ENCODE measurements around the gene TXNDC11. TPM values are rescaled to one million over a fixed set of nuclear protein-coding genes. Genes with fewer than 3 reads are reported as not detected.
A peak's percentile ranks its signal among the peaks of the same experiment; 100 is the strongest.

The TXNDC11 gene
- polyA plus RNA-seq, 3 donors: 40.2 to 42.6 (median 41.7) TPM

GRCh38 chr16:11757671-11758545 is 15.3 kb upstream of the TXNDC11 start:
- no peak for DNase-seq (ENCODE audit: extremely low read depth in 1 of 11, low read depth in 9 of 11, low spot score in 4 of 11)

GRCh38 chr16:11756248-11756647 is 13.6 kb upstream of the TXNDC11 start:
- DNase-seq (ENCODE audit: extremely low read depth in 1 of 11, low read depth in 9 of 11, low spot score in 4 of 11): no peak

GRCh38 chr16:11755022-11755760 is 12.5 kb upstream of the TXNDC11 start:
- DNase-seq (ENCODE audit: extremely low read depth in 1 of 11, low read depth in 9 of 11, low spot score in 4 of 11): no peak

- DNase-seq (ENCODE audit: extremely low read depth in 1 of 11, low read depth in 9 of 11, low spot score in 4 of 11): no peak
Observed at GRCh38 chr16:11752856-11753255, 10.2 kb upstream of the TXNDC11 start.

- no peak for DNase-seq (ENCODE audit: extremely low read depth in 1 of 11, low read depth in 9 of 11, low spot score in 4 of 11)
Observed at GRCh38 chr16:11750056-11750455, 7.4 kb upstream of the TXNDC11 start.

GRCh38 chr16:11748404-11749254 is 6.0 kb upstream of the TXNDC11 start:
- DNase-seq (ENCODE audit: extremely low read depth in 1 of 11, low read depth in 9 of 11, low spot score in 4 of 11): peak in 1 of 11 donors; percentile 56

GRCh38 chr16:11747949-11748403 is 5.3 kb upstream of the TXNDC11 start:
- no peak for DNase-seq (ENCODE audit: extremely low read depth in 1 of 11, low read depth in 9 of 11, low spot score in 4 of 11)

GRCh38 chr16:11744075-11744470 is 1.4 kb upstream of the TXNDC11 start:
- no peak for DNase-seq (ENCODE audit: extremely low read depth in 1 of 11, low read depth in 9 of 11, low spot score in 4 of 11)

- no peak for DNase-seq (ENCODE audit: extremely low read depth in 1 of 11, low read depth in 9 of 11, low spot score in 4 of 11)
Observed at GRCh38 chr16:11743308-11744074, 834 bp upstream of the TXNDC11 start.

- no peak for DNase-seq (ENCODE audit: extremely low read depth in 1 of 11, low read depth in 9 of 11, low spot score in 4 of 11)
Observed at GRCh38 chr16:11742093-11742535, 543 bp downstream of the TXNDC11 start.

- DNase-seq (ENCODE audit: extremely low read depth in 1 of 11, low read depth in 9 of 11, low spot score in 4 of 11): no peak
Observed at GRCh38 chr16:11740567-11740966, 2.1 kb downstream of the TXNDC11 start.

GRCh38 chr16:11738742-11739544 is 3.7 kb downstream of the TXNDC11 start:
- DNase-seq (ENCODE audit: extremely low read depth in 1 of 11, low read depth in 9 of 11, low spot score in 4 of 11): no peak

- no peak for DNase-seq (ENCODE audit: extremely low read depth in 1 of 11, low read depth in 9 of 11, low spot score in 4 of 11)
Observed at GRCh38 chr16:11737713-11738112, 4.9 kb downstream of the TXNDC11 start.

GRCh38 chr16:11736903-11737302 is 5.8 kb downstream of the TXNDC11 start:
- no peak for DNase-seq (ENCODE audit: extremely low read depth in 1 of 11, low read depth in 9 of 11, low spot score in 4 of 11)

GRCh38 chr16:11735787-11736186 is 6.9 kb downstream of the TXNDC11 start:
- DNase-seq (ENCODE audit: extremely low read depth in 1 of 11, low read depth in 9 of 11, low spot score in 4 of 11): no peak

GRCh38 chr16:11734653-11735043 is 8.0 kb downstream of the TXNDC11 start:
- no peak for DNase-seq (ENCODE audit: extremely low read depth in 1 of 11, low read depth in 9 of 11, low spot score in 4 of 11)

GRCh38 chr16:11734025-11734652 is 8.5 kb downstream of the TXNDC11 start:
- no peak for DNase-seq (ENCODE audit: extremely low read depth in 1 of 11, low read depth in 9 of 11, low spot score in 4 of 11)

Measured in renal cortex interstitium (tissue), 11 donors.